Stimulated activated CD4-positive, alpha-beta T cell treated with anti-CD3 and anti-CD28 coated beads, Interleukin-4, amount 100 ng/mL, for 1 hour (primary cell): ENCODE results near the gene CLIC4.
"Not testable (repeated sequence)": the region's sequence is repeated elsewhere in the genome, so short reads cannot be mapped to it uniquely, and the experiment has no call there.

ENCODE experiments used
- DNase-seq: peaks from one replicate; pipeline ENCODE4 v3.0.0-alpha.2; 2020

CLIC4 gene

GRCh38 chr1:24886241-24886640, 141.0 kb downstream of the CLIC4 start:
- DNase-seq = no peak

- DNase-seq = no peak
Observed at GRCh38 chr1:24888061-24888970, 143.1 kb downstream of the CLIC4 start.

- DNase-seq = no peak
Observed at GRCh38 chr1:24888971-24889676, 143.9 kb downstream of the CLIC4 start.

- DNase-seq = no peak
Observed at GRCh38 chr1:24890887-24891286, 145.6 kb downstream of the CLIC4 start.

GRCh38 chr1:24891367-24891766, 146.1 kb downstream of the CLIC4 start:
- DNase-seq = not testable (repeated sequence)

- no peak for DNase-seq
Observed at GRCh38 chr1:24892188-24893153, 147.2 kb downstream of the CLIC4 start.

- no peak for DNase-seq
Observed at GRCh38 chr1:24893431-24893830, 148.2 kb downstream of the CLIC4 start.
